Activated T-cell treated with anti-CD3 and anti-CD28 coated beads, Interleukin-2, amount 50 U/mL, for 48 hours (primary cell): ENCODE measurements around the gene KIF21B.

Experiments used
- DNase-seq, 2 experiments: peaks; one replicate each; pipeline ENCODE4 v3.0.0-alpha.2; 2020

The KIF21B gene

DNA sequence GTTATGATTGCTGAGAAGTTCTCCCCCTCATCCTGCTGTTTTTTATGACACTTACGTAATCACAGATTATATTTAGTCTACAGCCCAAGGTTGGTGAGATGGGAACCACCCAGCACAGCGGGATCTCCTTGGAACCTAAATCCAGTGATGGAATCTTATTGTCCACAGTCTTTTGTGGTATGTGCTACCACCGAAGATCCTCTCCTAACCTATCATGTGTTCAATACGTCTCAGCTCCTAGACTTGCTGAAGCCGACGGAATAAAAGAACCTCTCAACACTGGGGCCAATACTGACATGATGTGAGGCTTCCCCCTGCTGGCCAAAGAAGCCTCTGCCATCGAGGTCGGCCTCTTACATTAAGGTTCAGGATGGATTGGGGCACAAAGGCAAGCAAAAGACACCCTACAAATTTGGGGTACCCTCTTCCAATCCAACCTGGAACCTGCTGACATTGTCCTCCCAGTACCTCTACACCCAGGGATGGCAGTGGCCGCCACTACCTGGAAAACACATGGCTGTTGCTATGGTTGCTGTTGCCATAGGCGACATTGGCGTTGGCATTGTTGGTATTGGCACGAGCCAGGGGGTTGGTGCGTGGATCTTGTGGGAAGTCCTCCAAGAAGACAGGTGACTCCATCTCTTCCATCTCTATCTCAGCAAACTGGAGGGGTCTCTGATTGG, 19.4 kb upstream of the KIF21B start:
- DNase-seq: peak; percentile 79

DNA sequence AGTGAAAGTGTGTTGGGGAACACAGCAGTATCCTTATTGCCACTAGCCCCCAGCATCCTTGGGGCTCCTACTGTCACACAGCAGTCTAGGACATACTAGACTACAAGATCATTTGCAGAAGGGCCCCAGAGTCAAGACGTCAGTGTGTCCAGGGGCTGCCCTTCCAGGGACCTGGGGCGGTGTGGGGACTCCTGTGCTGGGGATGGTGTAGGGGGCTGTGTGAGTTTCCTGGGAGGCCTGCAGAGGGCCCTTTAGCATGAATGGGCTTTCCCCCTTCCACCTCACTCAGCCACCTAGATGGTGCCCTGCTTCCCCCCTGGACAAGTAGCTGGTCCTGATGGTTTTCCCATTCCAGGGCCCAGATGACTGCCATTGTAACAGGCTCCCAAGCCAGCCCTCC, 17.5 kb upstream of the KIF21B start:
- no peak for DNase-seq

DNA sequence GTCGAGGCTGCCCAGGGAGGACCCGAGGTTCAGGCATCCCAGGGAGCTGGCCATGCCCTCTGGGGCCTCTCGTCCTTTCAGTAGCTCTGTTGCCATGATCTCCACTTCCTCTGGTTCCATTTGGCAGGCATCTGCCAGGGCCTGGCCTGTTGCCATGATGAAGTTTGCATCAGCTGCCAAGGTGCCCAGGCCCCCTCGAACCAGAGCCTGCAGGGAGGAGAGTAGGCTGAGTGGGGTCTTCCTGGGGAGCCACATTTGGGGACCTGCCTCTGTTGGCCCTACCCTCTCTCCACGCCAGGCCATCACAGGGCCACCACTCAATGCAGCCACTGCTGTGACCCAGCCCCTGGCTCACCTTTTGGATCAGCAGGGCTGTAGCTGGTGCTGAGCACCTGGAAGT, 16.4 kb upstream of the KIF21B start:
- DNase-seq: no peak

DNA sequence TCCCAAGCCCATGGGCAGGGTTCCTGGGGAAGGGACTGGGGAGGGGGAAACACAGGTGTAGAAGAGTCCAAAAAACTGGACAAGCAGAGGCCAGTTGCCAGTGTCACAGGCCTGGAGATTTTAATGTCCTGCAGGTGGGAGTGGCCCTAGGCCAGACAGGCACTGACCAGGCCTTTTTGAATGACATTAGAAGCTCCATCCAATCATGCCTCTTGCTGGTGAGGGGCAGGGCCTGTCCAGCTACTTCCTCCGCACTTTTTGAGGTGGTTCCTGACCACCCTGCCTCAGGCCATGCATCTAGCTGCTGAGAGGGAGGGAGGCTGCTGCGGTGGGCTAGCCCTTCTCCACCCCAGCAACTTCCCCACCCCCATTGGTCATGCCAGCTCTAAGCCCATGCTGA, 15.9 kb upstream of the KIF21B start:
- DNase-seq: no peak

DNA sequence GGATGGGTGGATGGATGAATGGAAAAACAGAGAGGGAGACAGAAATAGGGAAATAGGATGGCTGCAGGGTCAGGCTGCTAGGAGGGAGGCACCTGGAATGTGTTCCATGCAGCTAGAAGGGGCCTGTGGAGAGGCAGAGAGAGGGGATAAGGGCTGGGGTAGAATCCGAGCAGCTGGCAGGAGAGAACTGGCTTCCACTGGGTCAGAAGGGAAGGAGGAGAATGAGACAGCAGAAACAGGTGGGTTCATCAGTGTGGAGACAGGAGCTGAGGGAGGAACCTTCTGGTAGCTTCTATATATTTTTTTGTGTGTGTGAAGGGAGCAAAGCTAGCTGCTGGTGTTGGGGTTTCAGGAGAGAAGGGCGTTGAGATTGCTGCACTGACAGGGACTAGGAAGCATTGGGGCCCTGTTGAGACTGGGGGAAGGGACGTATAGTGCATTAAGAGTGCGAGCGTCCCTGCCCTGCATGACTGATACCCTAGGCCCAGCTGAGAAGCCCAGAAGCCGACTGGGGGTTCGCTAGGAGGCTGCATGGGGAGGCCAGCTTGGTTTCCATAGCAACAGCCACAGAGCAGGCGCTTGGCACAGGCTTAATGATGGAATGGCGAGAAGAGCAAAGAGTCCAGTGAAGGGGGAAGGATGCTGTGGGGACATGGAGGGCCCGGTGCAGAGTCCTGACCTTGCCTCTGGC, 14.8 kb upstream of the KIF21B start:
- DNase-seq: no peak

DNA sequence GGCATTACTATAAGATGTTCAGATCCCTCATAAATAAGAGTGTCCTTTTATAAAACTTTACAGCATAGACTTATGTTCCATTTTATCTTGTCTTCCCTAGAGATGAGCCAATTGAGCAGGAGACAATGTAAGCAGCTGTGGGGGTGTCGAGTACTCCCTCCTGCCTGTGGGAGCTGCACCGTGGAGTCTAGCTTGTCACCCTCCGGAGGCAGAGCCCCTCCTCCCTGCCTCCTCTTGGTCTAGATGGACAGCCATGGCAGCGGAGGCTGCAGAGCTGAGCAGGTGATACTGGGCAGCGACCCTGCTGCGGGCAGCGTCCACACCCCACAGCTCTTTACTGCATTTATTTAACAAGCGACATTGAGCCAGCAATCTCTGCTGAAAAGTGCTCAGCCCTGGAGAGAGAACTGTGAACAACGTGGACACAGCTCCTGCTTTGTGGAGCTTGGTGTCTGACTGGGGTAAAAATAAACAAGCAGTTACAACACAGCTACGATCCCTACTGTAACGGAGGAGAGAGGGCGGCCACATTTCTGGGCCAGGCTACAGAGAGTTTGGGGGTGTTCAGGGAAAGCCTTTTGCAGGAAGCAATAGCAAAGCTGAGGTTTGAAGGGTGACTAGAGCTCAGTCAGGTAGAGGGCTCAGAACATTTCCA, 12.8 kb upstream of the KIF21B start:
- DNase-seq: no peak

DNA sequence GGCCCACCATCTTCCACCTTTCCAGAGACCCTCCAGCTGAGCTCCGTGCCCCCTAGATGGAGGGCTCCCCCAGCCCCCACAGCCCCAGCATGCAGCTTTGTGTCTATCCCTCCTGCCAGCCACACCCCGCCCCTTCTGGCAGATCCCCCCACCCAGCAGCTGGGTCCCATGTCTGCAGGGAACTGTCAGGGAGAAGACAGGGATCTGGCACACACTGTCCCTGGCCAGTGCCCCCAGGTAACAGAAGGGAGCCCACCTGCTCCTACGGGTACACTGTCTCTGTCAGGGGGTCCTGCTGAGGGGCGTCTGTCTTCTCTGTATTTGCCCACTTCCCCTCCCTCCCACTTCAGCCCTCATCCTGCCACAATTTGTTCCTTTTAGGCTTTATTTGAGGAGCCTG, 11.2 kb upstream of the KIF21B start:
- no peak for DNase-seq

DNA sequence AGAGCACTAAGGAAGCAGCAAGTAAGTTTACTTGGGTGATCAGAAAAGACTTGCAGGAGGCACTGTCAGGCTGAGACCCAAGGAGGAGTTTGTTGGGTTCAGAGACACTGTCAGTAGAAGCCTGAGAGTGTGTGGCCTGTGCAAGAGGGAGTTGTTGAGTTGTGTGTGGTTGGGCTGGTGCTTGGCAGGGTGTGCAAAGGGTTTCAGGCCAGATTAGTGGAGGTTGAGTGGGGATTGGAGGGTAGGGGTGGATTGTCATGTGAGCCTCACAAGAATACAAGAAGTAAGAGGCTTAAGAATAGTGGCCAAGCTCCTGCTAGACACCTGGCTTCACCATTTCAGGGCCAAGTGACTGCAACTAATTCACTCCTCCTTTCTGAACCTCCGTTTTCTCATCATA, 8.9 kb upstream of the KIF21B start:
- DNase-seq: no peak

DNA sequence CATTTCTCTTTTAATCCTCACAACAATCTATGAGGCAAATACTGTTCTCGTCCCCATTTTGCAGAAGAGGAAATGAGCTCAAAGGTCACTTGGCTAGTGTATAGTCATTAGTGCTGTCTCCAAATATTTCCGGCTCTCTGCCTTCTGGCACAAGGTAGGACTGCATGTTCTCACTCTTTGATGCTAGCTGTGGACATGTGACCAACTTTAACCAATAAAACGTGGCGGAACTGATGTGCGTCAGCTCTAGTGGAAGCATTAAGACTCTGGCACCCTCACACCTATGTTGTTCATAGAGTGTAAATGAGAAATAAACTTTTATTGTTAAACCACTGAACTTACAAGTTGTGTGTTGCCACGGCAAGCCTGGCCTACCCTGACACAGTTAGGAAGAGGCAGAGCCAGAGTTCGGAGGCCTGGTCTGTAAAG, 5.0 kb upstream of the KIF21B start:
- no peak for DNase-seq

DNA sequence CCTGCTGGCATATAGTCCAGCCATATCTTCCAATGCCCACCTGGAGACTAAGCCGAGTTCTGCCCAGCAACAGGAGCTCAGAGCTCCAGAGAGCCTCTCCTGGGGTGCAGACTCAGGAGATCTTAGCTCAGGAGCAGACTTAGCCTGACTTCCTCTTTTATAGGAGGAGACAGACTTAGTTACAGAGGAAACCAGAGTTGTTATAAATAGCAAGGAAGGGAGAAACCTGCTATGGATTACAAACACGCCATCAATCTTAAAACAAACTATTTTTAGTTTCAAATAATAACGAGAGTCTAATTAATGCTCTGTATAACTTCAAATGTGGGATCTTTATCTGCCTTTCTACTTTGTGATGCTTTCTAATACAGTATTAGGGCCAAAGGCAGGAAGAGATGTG, 3.3 kb upstream of the KIF21B start:
- no peak for DNase-seq

DNA sequence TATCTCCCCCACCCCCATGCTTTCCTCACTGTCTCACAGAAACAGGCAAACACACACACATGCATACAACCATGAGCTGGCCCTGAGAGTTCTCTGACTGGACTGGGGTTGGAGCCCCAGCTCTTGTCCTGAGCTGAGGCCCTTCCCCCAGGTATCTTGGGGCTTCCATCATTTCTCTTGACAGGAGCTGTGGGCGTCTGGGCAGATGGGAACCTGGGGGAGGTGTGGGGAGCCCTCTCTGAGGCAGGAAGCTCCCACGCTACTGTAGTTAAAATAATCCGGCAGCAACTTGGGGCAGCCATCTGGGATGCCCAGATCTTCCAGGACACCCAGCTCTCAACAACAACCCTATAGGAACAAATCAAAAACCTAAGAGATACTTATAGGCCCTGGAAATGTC, 2.7 kb upstream of the KIF21B start:
- DNase-seq: no peak

DNA sequence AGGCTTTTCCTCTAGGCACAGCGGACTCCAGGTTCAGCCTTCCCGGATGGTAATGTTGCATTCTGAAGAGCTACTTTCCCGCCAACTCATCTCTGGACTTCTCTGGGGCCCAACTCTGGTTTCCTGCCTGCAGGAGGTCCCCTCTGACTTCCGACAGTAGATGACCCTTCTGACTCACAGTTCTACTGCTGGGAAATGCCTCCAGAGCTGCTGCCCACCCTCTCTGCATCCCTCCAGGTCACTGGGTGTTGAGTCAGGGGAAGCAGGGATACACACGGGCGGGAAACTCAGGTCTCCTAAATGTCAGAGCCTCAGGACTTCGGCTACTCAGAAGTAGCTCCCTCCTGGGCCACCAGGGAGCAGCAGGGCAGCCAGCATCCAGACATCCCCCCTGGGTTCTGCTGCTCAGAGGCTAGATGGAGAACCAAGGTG, 2.1 kb upstream of the KIF21B start:
- peak; percentile 48 to 59 for DNase-seq

DNA sequence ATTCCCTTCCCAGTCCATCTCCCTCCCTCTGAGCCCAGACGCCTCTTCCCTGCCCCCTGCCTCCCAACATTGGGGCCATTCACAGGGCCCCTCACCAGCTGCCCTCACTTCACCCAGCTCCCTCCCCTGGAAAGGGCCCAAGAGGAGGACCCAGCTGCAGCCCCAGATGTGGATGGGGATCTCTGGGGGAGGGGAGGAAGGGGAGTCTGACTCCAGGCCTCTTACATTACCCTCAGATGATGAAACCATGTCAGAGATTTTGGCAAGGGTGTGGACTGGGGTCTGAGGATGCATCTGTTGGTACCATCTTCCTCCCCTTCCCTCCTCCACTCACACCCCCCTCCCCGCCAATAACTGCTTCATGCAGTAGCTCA, 1.1 kb upstream of the KIF21B start:
- DNase-seq: no peak

DNA sequence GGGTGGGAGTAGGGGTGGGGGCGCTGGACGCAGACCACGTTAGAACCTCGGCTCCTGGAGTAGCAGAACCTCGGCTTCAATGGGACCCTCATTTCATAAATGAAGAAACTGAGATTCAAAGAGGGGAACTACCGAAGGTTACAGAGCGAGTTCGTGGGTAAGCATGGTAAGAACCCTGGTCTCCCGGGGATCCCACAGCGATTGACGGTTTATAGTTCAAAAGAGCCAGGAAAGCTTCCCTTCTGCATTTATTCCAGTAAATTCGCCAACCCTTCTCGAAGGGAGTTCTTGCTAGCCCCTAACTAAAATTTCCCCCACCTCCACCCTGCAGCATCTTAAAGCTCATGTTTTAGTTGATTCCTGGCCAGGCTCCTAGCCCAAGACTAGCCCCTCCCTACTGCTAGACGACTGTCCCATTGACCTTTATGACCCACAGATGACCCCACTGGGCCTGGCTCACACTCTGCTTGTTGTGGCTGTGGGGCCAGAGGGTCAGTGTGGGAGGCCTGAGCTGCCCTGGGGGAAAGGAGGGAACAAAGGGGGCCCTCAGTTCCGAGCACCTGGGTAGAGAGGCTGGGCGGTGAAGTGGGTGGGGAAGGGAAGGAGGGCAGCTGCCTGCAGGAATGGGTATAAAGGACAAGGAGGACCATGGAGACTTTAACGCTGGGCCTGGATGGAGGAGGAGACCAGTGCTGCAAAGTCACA, 558 bp upstream of the KIF21B start:
- DNase-seq: no peak

DNA sequence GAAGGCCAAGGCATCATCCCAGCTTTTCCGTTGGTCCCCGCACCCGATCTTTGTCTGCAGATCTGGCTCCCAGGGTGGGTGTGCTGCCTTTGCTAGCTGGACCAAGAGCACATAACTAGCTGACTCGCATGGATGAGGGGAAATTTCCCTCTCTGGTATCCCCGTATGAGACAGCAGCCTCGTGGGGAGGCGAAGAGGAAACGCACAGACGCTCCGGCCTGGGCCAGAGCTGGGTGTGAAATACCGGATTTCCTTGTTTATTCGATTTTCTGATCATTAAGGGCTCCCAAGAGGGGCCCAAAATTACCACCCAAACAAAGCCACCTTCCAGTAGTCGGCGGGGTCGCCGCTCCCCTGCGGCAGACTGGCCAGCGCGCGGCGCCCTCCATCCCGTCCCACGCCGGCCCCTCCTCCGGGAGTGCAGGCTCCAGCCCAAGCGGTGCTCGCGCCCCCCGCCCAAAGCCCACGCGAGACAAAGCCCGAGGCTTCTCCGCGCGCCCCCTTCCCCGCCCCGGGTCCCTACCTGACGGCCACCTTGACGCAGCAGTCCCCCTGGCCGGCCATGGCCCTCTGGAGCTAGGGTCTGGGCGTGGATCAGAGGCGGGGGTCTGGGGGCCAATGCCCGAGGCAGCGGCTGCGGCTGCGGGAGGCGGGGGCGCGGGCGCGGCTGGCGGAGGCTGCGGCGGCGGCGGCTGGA, 546 bp downstream of the KIF21B start:
- peak; percentile 64 to 67 for DNase-seq

DNA sequence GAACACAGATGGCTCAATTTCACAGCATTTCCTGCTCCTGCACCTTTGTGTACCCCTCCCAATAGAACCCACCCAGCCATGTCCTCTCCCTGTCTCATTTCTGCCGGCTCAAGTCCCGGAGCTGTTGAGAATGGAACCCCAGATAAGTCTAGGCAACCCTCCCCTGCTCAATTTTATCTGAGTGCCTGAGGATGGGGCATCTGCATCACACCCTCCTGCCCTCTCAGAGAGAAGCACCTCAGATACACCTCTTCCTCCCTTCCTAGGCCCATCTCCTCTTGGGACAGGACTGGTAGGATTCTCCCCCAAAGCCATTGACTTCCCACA, 1.1 kb downstream of the KIF21B start:
- peak in 1 of 2 experiments; percentile 43 for DNase-seq

DNA sequence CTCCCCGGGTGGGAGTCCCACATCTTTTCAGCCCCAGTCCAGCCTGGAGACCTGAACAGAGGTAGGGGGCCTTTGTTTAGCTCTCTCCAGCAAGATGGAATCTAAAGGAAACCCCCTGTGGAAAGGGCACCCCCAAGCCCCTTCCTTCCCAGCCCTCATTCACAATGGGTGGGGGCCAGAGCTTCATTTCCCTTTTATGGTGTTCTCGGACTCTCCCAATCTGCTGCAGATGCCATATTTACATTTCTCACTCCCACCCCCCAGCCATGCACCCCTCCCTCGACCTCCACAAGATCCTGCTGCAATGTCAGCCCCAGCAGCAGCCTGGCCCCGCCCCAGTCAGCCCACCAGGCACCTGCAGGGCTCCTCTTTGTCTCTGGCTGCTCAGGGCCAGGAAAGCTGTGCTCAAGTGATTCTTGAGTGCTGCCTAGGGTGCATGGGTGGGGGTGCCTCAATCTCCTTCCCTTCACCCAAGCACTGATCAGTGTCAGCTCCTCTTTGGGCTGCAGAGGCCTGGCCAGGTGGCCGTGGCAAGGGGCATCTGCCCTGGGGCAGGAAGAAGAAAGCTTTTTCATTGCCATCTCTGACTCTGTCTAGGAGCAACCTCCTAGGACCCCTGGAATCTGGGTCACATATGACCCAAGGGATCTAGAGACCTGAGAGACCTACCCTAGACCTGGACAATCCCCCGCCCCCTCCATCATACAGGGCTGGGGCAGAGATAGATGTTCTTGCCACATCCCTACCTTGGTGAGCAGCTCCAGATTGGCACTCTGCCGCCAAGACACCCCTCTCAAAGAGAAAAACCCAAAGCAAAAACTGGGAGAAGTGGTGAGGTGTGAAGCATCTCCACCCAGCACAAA, 1.7 kb downstream of the KIF21B start:
- peak in 1 of 2 experiments; percentile 40 for DNase-seq

DNA sequence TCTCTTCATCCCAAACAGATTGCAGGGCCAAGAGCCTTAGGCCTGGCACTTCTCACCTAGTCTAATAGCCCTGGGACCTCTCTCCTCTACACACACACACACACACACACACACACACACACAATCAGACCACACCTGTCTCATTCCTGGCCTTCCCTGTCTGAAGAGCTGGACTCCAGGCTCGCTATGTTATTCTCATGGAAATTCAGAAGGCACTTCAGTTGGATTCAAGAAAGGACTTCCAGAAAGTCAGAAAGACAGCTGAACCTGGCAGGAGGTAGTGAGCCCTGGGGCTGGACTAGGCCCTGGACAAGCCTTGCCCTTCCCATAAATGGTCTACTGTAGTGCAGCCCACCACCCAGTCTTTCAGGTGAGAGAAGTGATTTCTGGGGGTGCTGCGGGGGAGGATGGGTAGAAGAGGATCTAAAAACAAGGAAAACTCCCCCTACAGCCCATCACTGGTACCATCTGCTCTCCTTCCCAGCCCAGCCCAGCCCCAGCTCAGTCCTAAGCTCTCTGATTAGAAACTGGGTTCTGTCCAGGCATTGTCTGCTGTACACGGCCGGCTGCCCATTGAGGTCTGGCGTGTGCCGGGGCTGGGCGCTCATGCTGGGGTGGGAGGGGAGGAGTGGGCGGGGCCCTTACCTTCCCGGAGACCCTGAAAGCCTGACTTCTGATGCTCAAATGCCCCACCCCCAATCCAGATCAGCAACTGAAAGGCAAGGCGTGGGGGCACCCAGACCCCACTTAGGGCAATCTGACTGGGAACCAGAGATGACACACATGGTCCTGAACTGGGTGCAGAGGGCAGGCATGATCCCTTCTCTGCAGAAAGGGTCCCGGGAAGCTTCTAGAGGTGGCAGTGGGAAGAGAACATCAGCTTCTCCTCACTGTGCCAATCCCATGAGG, 2.5 kb downstream of the KIF21B start:
- DNase-seq: peak; percentile 63 to 68

DNA sequence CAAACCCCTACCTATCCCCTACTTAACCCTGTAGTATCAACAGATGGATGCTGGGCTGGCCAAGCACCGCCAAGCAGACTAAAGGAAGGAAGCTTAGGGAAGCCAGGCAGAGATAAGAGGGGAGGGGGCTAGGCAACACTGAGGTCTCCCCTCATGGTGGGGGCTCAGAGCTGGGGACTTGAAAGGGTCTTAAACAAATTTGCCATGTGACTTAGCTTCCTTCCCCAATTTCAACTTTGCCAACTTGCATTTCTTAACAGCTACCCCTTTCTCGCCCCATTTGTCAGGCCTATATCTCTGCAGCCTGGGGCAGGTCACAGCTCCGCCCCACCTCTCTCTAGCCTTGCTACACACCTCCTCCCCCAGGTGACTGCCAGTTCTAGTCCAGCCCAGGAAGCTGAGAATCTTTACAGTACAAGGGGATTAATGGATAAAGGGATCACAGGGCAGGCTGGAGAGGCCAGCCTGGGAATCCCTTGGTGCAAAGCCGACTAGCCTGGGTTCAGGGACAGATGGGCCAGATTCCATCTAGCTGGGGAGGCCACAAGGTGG, 3.4 kb downstream of the KIF21B start:
- DNase-seq: peak; percentile 48 to 58

DNA sequence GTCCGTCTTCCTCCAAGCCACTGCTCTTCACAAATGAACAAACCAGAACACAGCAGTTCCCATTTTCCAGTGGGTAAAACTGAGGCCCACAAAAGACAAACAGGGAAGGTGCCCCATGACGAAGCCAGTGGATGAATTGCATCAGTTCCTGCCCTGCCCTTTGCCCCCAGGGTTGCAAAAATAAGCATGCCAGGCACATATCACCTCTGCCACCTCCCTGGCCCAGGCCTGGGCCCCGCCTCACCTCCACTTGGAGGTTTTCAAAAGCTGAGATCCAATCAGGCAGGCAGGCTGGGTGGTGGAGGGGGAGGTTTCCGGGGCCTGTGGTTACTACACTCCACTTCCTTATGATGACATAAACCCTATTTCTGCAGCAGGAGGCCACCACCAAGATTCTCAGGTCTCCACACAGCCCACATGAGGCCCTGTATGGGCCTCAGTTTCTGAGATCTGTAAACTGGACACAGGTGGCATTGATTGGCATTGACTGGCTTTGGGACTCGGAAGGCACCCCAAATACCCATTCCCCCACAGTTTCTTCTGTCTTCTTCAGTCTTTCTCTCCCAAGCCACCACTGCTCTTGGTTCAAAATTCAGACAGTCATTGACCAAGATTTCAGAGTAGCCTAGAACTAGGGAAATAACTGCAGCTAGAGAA, 4.1 kb downstream of the KIF21B start:
- peak; percentile 90 to 92 for DNase-seq
